Activated CD4-positive, CD25-positive, alpha-beta regulatory T cell treated with anti-CD3 and anti-CD28 coated beads, Interleukin-2, amount 50 U/mL, for 16 hours (primary cell): Measurements from ENCODE around the gene ZBTB47.

Experiments used
- DNase-seq: peaks from one replicate; pipeline ENCODE4 v3.0.0-alpha.2; 2020; ENCODE audit warnings: low read depth, low spot score

Gene ZBTB47

DNA sequence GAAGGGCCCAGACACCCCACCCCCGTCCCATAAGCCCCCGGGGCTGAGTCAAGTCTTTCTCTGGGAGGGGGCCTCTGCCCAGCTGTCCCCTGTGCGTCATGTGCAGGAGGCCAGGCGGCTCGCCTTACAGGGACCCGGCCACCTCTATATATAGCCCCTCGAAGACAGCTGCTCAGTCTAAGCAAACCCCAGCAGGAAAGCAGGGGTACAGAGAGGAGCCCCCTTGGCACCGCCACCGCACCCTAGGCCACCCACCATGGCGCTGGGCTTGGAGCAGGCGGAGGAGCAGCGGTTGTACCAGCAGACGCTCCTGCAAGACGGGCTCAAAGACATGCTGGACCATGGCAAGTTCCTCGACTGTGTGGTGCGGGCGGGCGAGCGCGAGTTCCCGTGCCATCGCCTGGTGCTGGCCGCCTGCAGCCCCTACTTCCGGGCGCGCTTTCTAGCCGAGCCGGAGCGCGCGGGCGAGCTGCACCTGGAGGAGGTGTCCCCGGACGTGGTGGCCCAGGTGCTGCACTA lies 31.9 kb downstream of the ZBTB47 start, which contains the start of gene KLHL40:
Gene KLHL40, plus strand, starts transcription at position 175 of the 519 bp plus-strand sequence. Its CDS starts 82 bp downstream, at position 257.
- DNase-seq: no peak

DNA sequence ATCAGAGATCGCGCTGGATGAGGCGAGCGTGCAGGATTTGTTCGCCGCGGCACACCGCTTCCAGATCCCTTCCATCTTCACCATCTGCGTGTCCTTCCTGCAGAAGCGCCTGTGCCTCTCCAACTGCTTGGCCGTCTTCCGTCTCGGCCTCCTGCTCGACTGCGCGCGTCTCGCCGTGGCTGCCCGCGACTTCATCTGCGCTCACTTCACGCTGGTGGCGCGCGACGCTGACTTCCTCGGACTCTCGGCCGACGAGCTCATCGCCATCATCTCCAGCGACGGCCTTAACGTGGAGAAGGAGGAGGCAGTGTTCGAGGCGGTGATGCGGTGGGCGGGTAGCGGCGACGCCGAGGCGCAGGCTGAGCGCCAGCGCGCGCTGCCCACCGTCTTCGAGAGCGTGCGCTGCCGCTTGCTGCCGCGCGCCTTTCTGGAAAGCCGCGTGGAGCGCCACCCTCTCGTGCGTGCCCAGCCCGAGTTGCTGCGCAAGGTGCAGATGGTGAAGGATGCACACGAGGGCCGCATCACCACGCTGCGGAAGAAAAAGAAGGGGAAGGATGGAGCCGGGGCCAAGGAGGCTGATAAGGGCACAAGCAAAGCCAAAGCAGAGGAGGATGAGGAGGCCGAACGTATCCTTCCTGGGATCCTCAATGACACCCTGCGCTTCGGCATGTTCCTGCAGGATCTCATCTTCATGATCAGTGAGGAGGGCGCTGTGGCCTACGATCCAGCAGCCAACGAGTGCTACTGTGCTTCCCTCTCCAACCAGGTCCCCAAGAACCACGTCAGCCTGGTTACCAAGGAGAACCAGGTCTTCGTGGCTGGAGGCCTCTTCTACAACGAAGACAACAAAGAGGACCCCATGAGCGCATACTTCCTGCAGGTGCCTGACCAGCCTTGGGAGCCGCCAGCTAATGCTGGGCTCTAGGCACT lies 32.7 kb downstream of the ZBTB47 start:
- no peak for DNase-seq

DNA sequence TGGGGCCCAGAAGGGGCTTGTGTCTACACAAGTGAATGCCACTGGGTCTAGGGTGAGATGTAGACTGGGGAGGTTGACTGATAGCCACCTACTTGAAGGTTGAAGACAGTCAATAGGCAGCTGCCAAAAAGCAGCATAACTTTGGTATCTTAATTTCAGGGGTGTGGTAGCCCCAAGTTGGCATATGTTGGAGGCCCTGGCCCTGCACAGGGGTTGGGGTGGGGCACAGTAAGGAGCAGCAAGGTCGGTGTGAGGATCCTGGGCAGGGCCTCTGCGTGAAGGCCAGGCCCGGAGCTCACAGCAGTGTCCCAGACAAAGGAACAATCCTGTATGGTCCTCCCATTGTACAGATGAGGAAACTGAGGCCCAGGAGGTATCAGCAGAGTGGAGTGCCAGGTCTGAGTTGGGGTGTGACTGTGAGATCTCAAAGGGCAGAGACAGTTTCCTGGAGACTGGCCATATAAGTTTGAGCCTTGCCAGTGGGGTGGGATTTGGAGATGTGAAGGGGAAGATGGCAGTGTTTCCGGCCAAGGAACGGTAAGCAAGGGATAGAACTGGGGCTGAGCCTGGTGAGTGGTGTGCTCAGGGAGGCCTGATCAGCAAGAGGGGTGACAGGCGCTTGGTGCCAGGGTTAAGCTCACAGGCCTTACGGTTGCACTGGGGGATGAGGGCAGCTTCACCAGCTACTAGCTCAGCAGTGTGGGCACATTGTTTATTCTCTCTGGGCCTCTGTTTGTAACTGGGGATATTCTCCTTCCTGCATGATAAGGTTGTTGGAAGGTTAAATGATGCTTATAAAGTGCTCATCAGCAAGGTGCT lies 33.5 kb downstream of the ZBTB47 start:
- no peak for DNase-seq

DNA sequence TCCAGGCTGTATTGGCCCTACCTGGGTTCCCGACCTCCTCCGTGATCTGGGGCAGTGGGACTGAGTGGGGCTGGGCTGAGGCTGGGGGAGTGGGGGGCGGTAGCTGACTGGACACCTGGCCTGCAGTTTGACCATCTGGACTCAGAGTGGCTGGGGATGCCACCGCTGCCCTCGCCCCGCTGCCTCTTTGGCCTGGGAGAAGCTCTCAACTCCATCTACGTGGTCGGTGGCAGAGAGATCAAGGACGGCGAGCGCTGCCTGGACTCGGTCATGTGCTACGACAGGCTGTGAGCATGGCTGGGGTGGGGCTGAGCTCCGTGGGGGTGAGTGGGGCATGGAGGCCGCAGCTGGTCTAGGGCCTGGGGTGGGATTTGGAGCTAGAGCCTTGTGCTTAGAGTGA lies 34.5 kb downstream of the ZBTB47 start:
- no peak for DNase-seq

DNA sequence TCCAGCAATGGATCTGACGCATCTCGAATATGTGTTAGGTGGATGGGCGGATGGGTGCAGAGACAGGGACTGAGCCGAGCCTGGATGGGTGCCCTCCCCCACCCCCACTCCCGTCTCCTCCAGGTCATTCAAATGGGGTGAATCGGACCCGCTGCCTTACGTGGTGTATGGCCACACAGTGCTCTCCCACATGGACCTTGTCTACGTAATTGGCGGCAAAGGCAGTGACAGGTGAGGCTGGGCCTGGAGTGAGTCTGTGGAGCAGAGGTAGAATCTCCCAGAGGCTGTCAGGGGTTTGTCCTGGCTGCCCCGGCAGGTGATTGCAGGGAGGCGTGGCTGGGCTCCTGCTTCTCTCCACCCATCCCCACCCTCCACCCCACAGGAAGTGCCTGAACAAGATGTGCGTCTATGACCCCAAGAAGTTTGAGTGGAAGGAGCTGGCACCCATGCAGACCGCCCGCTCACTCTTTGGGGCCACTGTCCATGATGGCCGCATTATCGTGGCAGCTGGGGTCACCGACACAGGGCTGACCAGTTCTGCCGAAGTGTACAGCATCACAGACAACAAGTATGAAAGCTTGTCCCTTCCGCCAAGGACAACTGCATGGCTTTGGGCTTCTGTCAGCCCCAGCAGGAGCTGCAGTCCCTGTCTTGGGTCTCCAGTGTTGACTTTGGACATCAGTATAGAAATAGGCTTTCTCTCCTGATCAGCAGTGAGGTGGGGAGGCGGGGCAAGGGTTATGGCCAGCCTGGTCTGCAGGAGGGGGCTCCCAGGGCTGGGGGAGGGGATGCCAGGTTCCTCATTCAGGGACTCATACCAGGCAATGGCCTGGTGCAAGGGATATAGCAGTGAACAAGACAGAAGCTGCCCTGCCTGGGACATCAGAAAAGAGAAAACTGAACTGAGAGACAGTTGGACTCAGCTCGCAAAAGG lies 35.3 kb downstream of the ZBTB47 start:
- DNase-seq: no peak

DNA sequence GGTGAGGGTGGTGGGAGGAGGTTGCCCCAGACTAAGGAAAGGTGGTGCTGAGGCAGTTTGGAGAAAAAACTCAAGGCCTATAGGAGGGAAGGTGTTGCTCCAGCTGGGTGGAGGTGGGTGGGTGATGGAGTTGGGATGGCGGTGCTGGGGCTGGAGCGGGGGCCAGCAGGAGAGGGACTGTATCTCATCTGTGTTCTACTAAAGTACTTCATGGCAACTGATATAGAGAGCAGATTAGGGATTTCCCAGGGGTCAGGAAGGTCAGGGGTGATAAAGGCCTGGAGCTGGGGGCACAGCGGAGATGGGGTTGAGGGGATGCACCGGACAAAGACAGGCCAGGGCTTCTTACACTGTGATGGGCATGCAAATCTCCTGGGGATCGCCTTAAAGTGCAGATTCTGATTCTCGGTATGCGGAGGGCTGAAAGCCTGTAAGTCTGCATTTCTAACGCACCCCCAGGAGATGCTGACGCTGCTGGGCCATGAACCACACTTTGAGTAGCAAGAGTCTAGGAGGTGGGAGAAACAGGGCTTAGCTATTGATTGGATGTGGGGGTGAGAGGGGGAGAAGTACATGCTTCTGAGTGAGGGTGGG lies 36.0 kb downstream of the ZBTB47 start:
- DNase-seq: no peak

DNA sequence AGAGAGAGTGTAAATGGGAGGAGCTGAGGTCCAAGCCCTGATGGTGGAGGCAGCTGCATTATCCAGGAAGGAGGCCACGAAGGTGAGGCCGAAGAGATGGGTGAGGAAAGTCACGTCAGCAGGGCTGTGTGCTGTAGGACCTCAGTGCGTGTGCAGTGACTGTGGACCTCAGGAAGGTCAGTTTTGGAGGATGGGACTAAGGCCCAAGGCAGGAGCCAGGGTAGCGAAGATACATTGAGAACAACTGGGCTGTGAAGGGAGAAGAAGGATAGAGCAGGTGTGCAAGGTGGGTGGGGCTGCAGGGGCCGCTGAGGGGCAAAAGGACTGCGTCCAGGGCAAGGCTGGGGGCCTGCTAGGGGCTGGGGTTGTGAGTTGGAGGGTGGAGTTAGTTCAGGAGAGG lies 36.7 kb downstream of the ZBTB47 start:
- DNase-seq: no peak

DNA sequence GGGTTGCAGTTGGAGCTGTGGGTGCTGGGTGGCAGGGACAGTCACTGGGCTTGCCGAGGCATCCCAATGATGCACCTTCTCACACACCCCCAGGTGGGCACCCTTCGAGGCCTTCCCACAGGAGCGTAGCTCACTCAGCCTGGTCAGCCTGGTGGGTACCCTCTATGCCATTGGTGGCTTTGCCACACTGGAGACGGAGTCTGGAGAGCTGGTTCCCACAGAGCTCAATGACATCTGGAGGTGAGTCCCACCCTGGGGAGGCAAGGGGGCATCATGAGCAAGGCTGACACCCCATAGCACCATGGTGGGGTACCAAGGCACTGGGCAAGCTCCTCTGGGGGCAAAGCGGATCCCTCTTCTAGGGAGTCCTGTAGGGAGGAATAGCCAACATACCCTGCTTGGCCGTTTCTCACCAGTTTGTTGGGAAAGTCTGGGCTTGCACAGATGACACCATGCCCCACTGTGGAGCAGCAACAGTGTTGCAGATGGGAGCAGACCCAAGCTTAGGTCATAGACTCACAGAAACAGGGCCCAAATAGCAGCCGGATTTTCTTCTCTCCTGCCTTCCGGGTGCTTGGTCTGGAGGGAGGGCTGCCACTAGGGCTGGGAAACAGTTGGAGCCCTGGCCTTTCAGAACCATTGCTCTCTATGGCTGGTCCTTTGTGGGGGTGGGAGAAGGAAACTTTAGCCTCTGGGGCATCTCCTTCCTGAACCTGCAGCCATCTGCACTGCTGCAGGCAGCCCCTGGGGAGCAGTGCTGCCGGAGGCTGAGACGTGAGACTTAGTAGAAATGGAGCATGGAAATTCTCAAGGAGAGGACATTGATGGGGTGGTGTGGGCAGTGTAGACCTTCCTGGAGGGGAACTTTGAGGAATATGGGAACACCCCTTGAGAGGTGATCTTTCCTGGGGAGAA lies 37.5 kb downstream of the ZBTB47 start:
- DNase-seq: no peak

DNA sequence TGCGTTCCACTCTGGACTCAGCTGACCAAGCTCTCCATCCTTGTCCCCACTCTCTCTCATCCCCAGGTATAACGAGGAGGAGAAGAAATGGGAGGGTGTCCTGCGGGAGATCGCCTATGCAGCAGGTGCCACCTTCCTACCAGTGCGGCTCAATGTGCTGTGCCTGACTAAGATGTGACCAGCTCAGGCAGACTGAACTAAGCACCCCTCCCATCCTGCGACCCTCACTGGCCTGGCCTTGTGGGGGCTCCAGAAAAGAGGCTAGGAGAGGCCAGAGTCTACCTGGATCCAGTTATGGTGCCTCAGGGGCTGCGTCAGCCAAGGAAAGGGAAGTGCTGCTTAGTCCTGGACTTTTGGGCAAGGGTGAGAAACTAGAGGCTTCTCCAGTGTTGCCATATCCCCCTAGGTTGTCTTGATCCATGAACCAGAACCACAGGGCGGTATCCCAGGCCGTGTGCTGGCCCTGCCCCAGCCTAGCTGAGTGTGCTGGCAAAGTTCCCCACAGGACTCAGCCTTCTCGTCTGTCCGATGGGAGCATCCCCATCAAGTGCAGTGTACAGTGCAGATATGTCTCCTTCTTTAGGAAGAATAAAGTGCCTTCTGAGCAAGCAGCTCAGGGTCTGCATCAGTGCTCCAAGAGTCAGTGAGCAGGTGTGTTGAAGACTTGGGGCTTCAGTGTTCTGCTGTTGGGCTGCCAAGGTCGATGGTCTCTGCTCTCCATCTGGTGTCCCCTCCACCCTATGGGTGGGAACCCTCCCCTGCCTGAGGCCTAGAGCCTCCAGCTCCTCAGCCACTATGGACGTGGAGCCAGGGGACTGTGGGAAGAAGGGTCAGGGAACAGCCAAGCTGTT lies 38.5 kb downstream of the ZBTB47 start:
- no peak for DNase-seq

DNA sequence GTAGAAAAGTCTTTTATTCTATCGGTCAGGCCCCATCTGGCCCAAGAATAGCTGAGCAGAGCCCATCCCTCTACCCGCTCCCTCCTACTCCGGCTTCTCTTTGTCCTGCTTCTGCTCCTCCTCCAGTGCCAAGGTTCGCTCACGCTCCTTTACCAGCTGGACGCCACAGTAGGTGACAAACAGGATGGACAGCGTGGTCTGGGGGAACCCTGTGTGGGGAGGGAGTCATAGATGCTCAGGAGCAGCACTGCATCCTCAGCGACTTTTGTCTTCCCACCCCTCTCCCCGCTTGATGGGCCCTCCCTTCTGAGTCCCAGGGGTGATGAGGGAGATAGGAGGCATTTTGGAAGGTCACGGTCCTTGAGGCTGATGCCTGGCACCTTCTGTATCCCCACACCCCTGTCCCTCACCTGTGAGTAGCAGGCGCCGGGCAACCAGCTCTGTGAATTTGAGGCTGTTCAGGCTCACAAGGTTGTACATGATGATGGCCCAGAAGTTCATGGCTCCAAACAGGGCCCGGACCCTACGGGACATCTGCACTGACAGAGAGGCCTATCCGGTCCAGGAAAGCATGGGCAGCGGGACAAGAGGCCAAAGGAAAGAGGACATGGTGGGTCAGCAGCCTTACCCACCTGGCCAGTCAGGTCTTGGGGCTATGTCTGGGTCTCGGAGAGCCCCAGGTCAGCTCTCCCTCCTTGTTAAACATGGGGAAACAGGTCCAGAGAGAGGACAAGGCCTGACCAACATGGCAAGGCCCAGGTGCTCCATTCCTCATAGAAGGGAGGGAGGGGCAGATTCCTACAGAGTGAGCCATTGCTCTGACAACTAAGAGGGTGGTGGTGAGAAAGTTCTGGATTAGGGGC lies 39.4 kb downstream of the ZBTB47 start:
- no peak for DNase-seq

DNA sequence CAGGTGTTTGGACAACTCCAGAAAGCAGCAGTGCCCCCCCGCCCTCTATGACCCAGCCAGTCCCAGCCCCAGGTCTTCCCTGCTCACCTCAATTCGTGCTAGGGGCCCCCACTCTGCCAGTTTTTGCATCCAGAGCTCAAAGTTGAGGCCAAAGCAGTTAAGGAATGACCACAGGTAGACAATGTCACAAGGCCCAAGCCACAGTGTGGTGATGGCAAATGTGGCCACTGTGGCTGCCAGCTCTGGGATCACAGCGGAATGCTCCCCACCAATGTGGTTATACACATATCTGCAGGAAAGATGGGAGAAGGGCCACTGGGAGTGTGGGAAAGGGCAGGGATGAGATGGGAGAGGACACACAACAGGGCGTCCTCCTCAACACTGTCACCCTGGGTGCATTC lies 40.0 kb downstream of the ZBTB47 start:
- DNase-seq: no peak

DNA sequence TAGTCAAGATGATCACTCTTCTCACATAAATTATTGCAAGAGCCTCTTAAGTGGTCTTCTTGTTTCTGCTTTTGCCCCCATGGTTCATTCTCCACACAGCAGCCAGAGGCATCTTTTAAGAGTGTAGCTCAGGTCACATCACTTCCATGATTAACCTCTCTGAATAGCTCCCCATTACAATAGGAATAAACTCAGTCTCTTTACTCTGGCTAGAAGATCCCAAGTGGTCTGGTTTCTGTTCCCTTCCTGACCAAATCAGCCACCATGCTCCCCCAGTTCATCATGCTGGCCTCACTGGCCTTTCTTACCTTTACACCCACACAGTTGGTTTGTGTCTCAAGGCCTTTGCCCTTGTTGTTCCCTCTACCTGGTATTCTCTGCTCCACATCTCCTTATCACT lies 40.9 kb downstream of the ZBTB47 start:
- no peak for DNase-seq

DNA sequence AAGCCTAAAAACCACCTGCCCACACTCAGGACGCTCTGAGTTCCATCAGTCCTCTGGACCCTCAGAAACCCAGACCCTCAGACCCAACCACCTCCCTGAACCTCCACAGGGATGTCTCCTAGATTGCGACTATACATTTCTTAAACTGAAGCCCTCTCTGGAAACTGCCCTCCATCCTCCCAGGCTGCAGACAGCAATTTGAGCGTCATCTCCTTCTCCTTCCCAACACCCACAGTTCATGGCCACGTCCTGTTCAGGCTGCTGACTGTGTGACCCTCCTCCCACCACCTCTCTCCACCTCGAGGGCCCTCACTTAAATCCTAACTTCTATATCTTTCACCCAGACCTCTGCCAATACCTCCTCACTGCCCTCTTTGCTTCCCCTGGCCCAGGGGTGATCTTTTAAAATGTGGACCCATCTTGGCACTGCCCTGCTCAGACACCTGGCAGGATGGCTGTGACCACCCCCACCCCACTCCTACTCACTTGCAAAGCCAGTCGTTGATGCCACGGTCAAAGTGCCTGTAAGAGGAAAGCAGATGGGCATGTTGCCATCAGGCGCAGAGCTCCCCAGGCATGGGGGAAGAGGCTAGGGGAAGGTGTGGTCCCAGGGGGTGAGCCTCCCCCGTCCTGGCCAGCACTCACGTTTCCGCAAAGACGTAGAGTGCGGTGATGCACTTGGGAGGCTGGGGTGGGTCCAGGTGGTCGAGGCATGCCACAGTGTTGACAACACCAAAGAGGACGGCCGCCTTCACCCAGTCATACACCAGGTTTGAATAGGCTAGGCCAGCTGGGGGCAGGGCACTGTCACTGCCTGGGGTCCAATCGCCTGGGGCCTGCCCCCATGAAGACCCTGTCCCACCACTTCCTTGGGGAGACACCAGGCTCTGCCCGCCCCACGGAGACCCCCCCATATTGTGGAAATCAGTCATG lies 43.1 kb downstream of the ZBTB47 start:
- no peak for DNase-seq

DNA sequence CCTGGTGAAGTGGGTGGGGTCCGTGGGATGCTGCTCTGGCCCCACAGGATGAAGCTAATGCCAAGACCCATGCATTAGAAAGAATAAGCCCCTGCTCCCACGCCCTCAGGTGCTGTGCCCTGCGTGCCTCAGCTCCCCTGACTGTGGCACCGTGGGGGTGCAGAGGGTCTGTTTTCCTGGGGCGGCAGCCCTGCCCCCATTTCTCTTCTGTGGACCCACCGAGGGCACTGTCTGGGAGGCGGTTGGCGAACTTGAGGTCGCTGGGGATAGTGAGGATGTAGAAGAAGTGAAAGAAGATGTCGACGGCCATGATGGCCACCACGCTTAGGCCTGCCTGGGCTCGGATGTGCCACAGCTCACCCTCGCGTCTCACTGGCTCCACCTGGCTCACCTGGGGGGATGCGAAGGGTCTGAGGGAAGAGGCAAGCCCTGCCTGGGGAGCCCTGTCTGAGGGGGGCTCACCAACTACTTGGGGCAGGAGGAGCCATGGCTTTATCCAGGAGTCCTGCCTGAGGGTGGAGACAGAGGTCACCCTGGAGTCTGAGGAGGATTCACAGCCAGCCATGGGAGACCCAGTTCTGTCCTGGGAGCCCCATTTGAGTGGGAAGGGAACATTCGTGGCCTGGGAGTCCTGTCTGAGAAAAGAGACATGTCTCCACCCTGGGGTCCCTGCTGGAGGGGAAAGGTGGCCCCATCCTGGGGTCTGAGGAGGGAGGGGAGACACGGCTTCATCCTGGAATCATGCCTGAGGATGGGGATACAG lies 44.0 kb downstream of the ZBTB47 start:
- no peak for DNase-seq

DNA sequence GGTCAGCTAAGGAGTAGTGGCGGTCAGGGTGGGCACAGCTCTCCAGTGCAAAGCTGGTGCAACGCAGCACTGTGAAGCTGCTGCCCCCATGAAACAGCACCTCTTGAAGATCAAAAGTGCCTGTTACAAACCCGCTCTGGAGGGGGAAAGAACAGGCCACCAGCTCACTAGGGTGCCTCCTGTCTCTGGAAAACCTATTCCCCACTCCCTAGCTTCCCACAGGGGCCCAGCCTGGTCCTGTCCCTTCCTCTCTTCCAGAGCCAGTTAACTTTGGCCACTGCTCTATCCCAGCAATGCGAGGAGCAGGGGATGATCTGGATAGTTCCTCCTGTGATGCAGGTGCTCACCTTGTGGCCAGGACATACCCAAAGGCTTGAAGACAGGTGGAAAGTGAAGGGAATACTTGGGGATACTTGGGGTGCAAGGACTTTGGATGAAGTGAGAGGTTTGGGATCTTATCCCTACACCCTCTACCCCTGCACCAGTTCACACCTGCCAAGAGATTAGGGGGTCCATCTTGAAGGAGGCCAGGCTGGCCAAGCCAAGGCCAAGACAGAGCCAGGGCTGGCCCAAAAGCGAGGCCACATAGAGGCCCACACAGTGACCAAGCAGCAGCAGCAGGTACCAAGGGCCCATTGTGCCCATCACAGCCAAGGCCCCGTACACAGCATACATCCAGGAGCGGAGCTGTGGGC lies 44.9 kb downstream of the ZBTB47 start:
- no peak for DNase-seq

DNA sequence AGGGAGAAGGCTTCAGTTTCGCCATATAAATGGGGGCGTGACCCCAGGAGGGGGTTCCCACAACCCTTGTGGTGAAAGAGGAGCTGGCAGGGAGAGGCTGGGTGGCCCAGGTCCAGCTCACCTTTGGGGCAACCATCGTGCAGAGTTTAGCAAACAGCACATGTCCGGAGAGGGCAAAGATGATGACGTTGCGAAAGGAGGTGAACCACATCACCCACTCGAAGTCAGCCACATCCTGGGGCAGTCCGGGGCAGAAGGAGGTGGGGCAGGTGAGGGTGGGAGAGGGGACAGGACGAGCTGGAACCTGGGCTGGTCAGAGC lies 45.4 kb downstream of the ZBTB47 start:
- no peak for DNase-seq
